HL-60/S4 (cell line): ENCODE results near the gene UBL4A.

Experiments
- in situ Hi-C: fragments of 300-500 bp; cut with MboI; formaldehyde crosslinking; loops from 2 replicates; pipeline ENCODE4 v1.14.3; 2022; ENCODE audit warnings: low sequenced_read_pairs

Gene UBL4A

DNA sequence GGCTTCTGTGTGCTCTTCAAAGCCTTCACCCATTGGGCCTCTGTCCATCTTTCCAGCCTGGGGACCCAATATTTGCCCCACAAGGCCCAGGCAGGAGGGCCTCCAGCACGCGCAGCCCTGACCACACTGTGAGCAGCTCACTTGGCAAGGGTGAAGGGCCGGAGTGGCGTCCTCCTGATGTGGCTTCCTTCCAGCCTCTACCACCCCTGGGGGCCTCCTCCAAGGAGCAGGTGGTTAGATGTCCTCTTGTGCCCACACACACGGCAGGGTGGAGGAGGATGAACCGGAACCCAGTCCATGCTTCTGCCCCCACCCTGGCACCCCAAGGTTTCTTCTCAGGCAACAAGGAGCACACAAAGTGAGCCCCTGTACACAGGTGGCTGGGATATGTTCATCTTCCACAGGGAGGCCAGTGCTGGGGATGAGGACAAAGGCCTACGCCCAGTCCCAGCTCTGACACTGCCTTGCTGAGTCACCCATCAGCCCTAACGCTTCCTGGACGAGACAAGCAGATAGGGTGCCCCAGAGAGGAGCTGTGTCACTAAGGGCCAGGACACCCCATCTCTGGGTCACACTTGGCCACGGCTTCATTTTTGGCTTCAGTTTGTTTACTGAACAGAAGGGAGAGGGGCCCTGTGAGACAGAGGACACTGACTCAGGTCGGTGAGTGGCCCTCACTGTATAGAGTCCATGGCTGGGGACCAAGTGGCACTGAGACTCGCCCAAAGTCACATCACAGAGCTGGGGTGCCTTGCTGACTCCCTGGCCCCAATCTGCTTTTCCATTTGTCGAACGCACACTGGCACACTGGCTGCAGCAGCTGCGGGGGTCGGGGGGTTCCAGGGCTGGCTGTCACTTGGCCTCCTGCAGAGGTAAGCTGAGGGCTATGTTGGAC is 1.9 kb downstream of the UBL4A start:
- in situ Hi-C loops, result no loop called here

DNA sequence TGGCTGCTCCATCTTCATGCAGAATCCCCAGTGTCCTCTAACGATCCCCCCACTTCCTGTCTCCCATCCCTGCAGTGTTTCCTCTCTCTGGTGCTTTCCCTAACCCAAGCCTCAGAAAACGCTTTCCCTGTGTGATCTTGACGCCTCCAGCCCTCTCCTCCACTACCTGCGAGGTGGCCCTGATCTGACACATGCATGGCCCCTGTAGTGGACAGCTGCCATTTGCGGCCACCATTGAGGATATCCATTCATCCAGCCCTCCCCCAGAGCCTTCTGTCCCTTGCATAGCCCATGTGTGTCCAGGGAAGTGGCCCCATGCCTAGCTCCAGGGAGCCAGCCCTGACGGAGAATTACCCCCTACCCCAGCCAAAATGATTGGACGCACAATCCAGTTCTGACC is 3.1 kb downstream of the UBL4A start:
- in situ Hi-C loops, result no loop called here

DNA sequence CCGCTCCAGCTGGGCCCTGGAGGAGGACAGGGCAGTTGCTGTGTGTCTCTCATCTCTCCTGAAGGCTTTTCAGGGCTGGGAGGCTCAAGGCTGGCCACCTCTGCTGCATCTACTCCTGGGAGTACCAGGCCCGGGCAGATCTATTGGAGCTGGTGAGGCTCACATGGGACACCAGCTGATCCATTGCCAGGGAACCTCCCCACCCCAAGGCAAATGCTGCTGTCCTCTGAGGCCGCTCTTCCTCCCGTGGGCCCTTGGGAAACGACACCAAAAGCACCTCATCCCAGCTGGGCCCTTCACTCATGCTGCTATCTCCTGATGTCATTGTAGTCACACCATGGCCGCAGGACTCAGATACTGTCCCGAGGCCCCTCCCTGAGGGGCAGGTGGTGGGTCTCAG is 3.6 kb downstream of the UBL4A start:
- in situ Hi-C loops, result no loop called here

DNA sequence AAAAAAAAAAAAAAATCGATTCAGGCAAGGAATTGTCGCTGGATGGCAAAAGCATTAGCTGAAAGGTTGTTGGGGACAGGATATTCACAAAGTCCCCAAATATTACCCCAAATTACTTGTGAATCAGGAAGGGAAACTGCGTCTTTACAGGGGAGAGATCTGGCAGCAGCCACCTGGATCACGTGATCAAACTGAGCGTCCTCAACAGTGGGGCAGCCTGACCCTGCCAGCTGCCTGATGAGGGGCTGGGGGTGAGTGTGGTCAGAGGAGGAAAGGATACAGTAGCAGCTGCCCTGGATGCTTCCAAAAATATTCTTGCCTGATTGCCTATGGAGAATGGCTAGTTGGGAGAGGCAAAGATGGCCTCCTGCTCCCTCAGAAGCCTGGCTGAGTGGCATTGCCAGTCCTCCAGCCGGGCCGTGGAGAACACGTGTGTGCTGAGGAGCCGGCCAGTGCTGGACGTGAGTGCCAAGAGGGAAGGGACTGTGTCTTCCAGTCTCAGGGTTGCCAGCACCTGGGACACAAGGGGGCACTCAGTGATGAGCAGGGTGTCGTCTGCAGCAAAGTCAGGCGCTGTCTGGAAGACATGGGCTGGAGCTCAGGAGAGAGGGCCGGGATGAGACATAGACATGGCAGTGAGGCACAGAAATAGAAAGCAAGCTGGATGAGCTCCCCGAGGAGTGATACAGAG is 4.4 kb downstream of the UBL4A start:
- in situ Hi-C loops, result no loop called here

DNA sequence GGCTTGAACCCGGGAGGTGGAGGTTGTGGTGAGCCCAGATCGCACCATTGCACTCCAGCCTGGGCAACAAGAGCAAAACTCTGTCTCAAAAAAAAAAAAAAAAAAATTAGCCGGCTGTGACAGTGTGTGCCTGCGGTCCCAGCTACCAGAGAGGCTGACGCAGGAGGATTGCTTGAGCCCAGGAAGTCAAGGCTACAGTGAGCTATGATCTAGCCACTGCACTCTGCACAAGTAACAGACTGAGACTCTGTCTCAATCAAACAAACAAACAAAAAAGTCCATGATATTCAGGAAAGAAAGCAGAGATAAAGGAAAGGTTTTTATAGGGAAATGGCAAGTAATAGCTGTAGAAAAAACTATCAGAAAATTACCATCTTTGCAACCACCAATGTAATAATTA is 5.2 kb downstream of the UBL4A start:
- in situ Hi-C loops, result no loop called here

DNA sequence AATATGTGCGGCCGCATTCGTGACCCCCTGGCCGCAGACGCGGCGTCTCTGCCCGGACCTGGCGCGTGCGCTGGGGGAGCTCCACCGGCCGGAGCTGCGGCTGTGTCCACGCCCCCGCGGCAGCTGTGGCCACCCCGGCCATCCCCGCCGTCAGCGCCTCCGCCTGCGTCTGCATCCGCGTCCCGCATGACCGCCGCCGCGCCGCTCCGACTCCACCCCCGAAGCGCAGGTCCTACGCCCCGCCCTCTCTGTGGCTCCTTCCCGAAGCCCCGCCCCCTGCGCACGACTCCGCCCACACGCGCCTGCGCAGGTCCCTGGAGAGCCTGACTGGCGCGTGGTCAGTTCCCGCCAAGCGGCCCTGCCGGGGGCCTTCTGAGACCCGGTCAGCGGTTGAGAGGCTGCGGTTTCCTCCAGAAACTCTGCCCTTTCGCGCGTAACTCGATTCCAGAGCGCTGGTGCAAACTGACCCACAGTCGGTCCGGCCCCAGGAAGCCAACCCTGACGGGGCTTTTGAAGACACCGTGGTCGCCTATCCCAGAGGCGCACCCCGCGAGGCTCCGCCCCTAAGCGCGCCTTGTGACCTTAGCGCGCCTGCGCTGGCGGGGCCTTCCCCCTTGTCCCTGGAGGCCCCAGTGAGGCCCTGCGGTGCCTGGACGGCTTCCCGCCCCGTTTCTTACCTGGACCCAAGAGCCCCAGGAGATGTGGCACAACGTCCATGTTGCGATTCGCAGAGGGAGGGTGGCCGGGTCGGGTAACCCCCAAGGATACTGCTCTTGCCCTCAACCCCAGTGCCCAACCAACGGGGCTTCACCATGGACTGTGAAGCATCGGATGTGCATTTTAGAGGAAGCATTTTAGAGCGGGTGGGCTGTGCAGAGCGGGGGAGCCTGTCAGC is 7.4 kb downstream of the UBL4A start, which contains the start of gene LAGE3:
TSS of gene LAGE3 (minus strand) at position 554 of the 895 bp plus-strand sequence. CDS start at position 188, 366 bp downstream.
- in situ Hi-C loops, result no loop called here

DNA sequence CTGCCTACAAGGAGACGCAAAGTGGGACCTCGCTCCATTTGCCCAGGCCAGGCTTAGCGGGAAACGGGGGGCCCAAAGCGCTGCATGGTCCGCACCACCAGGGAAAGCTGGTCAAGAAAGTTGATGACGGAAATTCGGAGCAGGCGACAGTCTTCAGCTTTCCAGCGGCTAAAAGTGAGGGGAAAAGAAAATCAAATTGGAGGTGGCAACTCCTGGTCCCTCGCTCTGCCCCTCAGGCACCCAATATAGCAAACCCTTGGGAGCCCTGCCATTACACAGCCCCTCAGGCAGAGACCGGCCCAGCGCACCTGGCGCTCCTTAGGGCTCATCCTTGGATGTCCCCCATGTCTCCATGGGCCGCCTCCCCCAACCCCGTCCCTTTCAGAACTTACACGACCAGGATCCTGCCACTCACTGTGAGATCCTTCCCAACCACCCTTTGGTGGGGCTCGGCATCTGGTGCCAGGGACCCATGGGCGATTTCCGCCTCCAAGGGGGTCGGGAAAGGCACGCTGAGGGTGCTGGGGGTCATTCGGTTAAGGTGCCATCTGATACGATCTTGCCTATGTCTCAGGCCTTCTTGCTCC is 8.4 kb downstream of the UBL4A start:
- in situ Hi-C loops, result no loop called here

DNA sequence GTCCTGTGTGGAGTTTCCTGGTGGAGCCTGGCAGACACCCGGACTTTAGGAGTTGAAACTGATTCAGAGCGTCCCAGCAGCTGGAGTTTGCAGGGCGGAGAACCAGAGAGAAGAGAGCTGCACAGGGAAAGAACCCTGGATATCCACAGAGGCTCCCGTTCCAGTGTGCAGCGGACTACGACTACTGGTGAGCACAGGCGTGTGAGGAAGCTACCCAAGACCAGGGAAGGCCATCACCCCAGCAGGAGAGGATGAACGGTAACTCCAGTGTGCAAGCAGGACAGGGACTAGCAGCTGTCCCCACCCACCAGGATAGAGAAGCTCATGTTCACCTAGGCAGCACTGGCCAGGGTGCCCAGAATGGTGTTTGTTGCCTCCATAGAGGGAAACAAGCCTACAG is 9.6 kb downstream of the UBL4A start:
- in situ Hi-C loops, result no loop called here

DNA sequence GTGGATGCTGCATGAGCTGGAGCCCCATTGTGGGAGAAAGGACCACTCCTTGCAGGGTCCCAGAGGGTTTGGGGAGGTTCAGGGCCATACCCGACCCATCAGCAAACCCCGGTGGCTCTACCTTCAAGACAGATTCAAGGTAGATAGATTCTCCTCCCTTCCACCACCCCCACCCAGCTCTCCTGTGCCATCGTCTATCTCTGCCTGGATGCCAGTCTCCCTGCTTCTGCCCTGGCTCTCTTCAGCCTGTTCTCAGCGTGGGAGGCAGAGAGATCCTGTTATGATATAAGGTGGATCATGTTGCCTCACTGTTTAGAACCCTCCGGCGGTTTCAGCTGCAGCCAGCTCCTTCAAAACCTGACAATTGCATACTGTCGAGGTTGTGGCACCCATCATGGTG is 12.7 kb downstream of the UBL4A start:
- in situ Hi-C loops, result no loop called here

DNA sequence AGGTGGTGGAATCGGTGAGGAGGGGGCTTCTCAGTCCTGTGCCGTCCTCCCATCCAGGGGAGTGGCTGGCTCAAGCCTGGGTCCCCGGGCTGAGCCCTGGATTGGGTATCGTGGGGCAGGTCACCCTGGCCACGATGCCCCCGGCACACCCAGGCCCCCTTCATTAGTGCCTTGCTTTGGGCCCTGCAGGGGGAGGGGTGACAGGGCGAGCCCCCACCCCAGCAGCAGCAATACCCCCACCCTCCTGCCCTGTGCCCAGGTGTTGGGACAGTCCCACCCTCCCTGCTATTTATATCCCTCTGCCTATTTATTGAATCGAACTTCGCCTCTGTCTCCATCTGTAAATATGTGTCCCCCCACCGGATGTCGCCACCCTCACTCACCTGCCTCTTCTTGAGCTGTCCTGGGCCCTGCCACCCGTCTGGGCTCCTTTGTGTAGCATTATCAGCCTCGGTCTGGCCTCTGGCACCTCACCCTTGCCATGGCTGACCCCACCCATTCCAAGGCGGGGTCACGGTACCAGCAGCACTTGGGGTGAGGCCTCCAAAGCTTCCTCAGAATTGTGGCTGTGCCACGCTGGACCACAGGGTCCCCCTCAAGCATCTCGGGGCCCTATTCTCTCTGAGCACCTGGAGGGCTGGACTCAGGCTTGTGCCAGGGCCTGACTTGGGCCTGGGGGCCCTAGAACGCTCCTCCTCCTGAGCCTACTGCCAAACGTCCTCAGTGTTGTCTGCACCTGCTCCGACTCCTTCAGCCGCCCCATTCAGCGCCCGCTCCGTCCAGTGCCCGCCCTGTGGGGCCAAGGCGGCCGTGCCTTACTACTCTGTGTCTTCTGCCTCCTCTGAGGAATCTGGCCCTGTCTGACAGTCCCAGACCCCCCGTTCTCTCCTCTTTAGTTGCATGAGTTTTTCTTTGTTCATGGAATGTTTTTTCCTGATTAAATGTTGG is 13.5 kb downstream of the UBL4A start:
- in situ Hi-C loops, result no loop called here

DNA sequence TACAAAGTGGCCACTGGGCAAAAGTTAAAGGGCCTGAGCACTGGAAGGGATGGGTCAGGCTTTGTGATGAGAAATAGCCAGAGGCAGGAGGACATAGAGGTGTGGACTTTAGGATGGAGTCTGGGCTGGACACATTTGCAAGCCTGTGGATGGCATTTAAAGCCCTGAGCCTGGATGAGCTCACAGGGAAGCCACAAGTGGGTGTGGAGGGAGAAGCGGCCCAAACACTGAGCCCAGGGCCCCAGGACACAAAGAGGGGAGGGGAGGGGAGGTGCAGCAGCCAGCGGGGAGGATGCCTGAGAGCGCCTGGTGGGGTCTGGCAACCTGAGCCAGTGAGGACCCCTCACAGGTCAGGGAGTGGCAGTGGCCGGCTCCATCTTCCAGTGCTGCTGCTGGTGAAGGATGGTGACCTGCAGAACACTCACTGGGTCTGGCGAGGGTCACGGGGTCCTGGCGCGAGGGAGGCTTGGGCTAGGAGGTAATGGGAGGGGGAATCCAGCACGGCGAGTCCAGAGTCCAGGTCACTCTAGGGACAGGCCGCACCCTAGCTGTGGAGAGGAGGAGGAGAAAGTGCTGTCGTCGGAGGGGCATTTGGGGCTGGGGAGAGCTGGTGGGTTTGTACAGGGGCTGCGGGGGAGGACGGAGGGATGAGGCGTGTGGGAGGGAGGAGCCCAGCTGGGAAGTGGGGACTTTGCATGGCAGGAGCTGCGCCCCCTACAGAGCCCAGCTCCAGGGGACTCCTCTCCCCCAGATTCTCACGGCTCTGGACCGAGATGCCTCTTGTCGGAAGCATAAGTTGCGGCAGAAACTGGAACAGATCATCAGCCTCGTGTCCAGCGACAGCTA is 14.4 kb downstream of the UBL4A start:
- in situ Hi-C loops, result no loop called here

DNA sequence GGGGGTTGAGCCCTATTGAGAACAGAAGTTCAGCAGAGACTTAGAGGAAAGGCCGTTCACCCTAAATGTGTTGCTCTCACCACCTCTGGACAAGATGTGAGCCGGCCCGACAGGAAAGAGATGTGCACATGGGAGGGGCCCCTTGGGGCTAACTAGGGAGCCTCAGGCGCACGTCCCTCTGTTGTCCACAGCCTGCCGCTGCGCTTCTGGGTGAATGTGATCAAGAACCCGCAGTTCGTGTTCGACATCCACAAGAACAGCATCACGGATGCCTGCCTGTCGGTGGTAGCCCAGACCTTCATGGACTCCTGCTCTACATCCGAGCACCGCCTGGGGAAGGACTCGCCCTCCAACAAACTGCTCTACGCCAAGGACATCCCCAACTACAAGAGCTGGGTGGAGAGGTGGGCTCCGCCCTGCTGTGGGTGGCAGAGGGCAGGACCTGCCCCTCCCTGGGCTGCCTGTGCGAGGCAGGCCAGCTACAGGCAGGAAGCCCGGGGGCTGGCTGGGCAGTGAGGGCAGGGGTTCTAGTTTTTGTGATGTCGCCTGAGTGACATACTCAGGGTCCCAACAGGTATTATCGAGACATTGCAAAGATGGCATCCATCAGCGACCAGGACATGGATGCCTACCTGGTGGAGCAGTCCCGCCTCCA is 15.4 kb downstream of the UBL4A start:
- in situ Hi-C loops, result no loop called here

DNA sequence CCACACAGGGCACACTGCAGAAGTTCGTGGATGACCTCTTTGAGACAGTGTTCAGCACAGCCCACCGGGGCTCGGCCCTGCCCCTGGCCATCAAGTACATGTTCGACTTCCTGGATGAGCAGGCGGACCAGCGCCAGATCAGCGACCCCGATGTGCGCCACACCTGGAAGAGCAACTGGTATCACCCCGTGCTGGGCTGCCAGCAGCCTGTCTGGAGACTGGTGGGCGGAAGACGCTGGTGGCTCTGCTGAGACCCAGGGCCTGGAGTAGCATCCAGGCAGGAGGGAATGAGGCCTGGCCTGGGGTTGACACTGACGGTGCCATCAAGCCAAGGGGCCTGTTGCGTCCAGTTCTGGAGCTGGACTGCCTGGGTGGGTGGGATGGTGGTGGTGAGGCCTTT is 16.0 kb downstream of the UBL4A start:
- in situ Hi-C loops, result no loop called here

DNA sequence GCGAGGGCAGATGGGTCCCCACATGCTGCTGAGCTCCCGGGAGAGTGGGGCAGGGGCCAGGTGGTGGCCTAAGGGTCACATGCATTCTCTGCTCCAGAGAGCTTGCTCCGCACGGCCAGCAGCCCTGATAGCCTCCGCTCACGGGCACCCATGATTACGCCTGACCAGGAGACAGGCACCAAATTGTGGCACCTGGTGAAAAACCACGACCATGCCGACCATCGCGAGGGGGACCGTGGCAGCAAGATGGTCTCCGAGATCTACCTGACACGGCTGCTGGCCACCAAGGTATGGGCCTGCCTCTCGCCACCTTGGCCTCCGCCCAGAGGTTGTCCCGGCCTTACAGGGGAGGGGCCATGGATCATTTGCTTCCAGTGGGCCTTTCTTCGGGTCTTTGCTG is 16.5 kb downstream of the UBL4A start:
- in situ Hi-C loops, result no loop called here

DNA sequence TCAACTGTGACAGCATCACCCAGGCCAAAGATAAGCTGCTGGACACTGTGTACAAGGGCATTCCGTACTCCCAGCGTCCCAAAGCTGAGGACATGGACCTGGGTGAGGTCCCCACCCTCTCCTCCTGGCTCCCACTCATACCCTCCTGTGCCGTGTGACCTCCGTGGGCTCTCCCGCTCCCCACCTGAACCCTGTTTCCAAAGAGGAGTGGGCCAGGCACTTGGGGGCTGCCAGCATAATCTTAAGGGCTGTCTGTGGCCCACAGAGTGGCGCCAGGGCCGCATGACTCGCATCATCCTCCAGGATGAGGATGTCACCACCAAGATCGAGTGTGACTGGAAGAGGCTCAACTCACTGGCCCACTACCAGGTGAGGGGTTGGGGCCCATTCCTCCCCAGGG is 17.3 kb downstream of the UBL4A start:
- in situ Hi-C loops, result no loop called here

DNA sequence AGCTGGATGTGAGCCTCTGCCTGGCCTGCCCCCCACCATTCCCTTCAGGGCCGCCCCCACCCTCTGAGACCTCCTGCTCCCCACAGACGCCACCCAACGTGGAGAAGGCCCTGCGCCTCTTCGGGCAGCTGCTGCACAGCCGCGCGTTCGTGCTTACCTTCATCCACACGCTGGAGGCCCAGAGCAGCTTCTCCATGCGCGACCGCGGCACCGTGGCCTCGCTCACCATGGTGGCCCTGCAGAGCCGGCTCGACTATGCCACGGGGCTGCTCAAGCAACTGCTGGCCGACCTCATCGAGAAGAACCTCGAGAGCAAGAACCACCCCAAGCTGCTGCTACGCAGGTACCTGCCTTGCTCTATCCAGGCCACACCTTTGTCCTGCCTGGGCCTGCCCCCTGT is 18.2 kb downstream of the UBL4A start:
- in situ Hi-C loops, result no loop called here

DNA sequence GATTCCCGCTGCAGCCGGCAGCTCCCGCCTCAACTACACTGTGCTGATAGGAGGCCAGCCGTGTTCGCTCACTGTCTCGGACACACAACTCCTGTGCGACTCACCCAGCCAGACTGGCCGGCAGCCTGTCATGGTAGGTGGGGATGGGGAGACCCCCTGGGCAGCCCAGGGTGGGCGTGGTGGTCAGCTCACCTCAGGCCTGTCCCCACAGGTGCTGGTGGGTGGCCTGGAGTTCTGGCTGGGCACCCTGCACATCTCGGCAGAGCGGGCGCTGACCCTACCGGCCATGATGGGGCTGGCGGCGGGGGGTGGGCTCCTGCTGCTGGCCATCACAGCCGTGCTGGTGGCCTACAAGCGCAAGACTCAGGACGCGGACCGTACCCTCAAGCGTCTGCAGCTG is 18.9 kb downstream of the UBL4A start:
- in situ Hi-C loops, result no loop called here

DNA sequence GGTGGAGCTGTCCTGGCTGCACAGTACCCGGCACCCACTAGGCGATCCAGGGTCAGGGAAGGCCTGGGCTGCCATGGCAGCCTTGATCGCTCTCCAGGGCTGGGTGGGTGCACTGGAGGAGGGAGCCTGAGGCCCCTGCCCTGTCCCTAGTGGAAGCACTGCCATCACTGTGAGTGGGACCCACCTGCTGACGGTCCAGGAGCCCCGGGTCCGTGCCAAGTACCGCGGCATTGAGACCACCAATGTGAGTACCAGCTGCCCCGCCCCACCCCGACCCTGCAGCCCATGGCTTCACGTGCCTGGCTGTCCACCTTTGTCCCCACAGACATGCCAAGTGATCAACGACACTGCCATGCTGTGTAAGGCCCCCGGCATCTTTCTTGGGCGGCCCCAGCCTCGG is 19.5 kb downstream of the UBL4A start:
- in situ Hi-C loops, result no loop called here
